K562 (cell line): Measurements from ENCODE around the gene TBC1D1. TPM values are rescaled to one million over a fixed set of nuclear protein-coding genes. Genes with fewer than 3 reads are reported as not detected.

Experiments used
- ATAC-seq: fragments of 200-7000 bp; cut with Tn5 transposase; 3 replicates; pipeline ENCODE4 v1.9.1; 2020; ENCODE audit warnings: moderate library complexity
- BruUV-seq: library from RNA; stranded (reverse); fragments of 400-500 nt; replicated peaks from 2 replicates; lab custom pipeline; 2021; lab: Mats Ljungman, UMichigan
- CTCF ChIA-PET: fragments of 300-600 bp; formaldehyde crosslinking; extraction: SDS; loops from one replicate; lab custom pipeline; 2021; ENCODE audit warnings: low intra/inter-chr PET ratio; lab: Yijun Ruan, JAX
- POLR2A ChIA-PET: fragments of 300-600, 350-650 bp; sonication (Branson Sonifier 250); formaldehyde crosslinking; extraction: SDS; loops from one replicate; lab custom pipeline; 2021; ENCODE audit warnings: antibody characterized with exemption, inconsistent platforms; lab: Yijun Ruan, JAX
- DNase-seq, 4 experiments: peaks; one replicate each; pipeline versions ENCODE4 v3.0.0 to v3.0.0-alpha.2; 2011 to 2018; ENCODE audit warnings: low spot score in 3 of 4, mixed read lengths in 3 of 4; ENCODE audit errors: extremely low read depth in 1 of 4
- FAIRE-seq: peaks from 2 replicates; lab custom pipeline; 2011; peaks lifted over from hg19 to GRCh38; lab: Jason Lieb, UNC
- H2AFZ ChIP-seq: 2 replicates; pipeline ENCODE4 v1.6.0; 2011; ENCODE audit warnings: low read depth, low read length, control low read depth, inconsistent platforms
- H3K27ac ChIP-seq: fragments of 200-600 bp; 3 replicates; pipeline ENCODE4 v1.8.0; 2011; ENCODE audit warnings: low read depth, mild to moderate bottlenecking, control low read depth, inconsistent platforms, low read length, moderate library complexity, mixed read lengths; ENCODE audit errors: extremely low read depth
- H3K27me3 ChIP-seq, 2 experiments: fragments of 300-600 bp in 1 of 2; 2 replicates in 1 of 2; 3 replicates in 1 of 2; pipeline versions ENCODE4 v1.6.0 to v1.8.0; 2011; ENCODE audit warnings: inconsistent platforms in 2 of 2, low read length in 2 of 2, mild to moderate bottlenecking in 1 of 2, mixed read lengths in 1 of 2, moderate library complexity in 1 of 2; ENCODE audit not compliant: control insufficient read depth in 2 of 2, insufficient read depth in 2 of 2
- H3K36me3 ChIP-seq: fragments of 300-600 bp; 3 replicates; pipeline ENCODE4 v1.8.0; 2011; ENCODE audit warnings: mild to moderate bottlenecking, low read length, inconsistent platforms; ENCODE audit not compliant: control insufficient read depth, insufficient read depth
- H3K4me1 ChIP-seq, 2 experiments: fragments of 200-600 bp in 1 of 2; replicated peaks in 1 of 2; 2 replicates in 1 of 2; 3 replicates in 1 of 2; pipeline versions ENCODE4 v1.5.1 to v1.8.0; 2011; ENCODE audit warnings: inconsistent platforms in 2 of 2, low read length in 2 of 2, mild to moderate bottlenecking in 1 of 2, mixed read lengths in 1 of 2, moderate library complexity in 1 of 2; ENCODE audit not compliant: control insufficient read depth in 2 of 2, insufficient read depth in 2 of 2
- H3K4me2 ChIP-seq: 2 replicates; pipeline ENCODE4 v1.6.1; 2011; ENCODE audit warnings: low read length, control low read depth, inconsistent platforms, mixed read lengths; ENCODE audit not compliant: insufficient read depth
- H3K4me3 ChIP-seq: fragments of 200-600 bp; sonication (generic), shearing (Covaris generic); 2 replicates; pipeline ENCODE4 v1.5.1; 2016; ENCODE audit warnings: control low read depth, inconsistent platforms
- H3K79me2 ChIP-seq: fragments of 200-600 bp; 3 replicates; pipeline ENCODE4 v1.8.0; 2011; ENCODE audit warnings: low read length, inconsistent platforms; ENCODE audit not compliant: control insufficient read depth, insufficient read depth
- H3K9ac ChIP-seq, 2 experiments: 2 replicates each; pipeline versions ENCODE4 v1.6.0 to v1.6.1; 2011; ENCODE audit warnings: low read depth in 2 of 2, low read length in 2 of 2, control low read depth in 1 of 2, inconsistent platforms in 1 of 2, mild to moderate bottlenecking in 1 of 2, mixed read lengths in 1 of 2; ENCODE audit not compliant: insufficient read depth in 1 of 2
- H3K9me1 ChIP-seq: one replicate; pipeline ENCODE4 v1.6.0; 2011; ENCODE audit warnings: inconsistent platforms, mild to moderate bottlenecking, low read length, moderate library complexity; ENCODE audit not compliant: control insufficient read depth, insufficient read depth
- H3K9me3 ChIP-seq: replicated peaks from 2 replicates; pipeline ENCODE4 v1.5.1; 2011; ENCODE audit warnings: low read depth, low read length, inconsistent platforms; ENCODE audit not compliant: control insufficient read depth, insufficient read depth
- H4K20me1 ChIP-seq: replicated peaks from 2 replicates; pipeline ENCODE4 v1.6.1; 2011; ENCODE audit warnings: low read length, inconsistent platforms, mixed read lengths; ENCODE audit not compliant: control insufficient read depth, insufficient read depth
- ATF1 ChIP-seq, 2 experiments: fragments of 450-650 bp in 1 of 2; IDR thresholded peaks; 2 replicates each; pipeline ENCODE4 v1.6.1; 2016; ENCODE audit warnings: missing compliant biosample characterization in 1 of 2, missing genetic modification characterization in 1 of 2
- CHCHD3 ChIP-seq: fragments of 250-450 bp; sonication (Bioruptor Pico); IDR thresholded peaks from 2 replicates; pipeline ENCODE4 v2.1.2; 2022; ENCODE audit warnings: mild to moderate bottlenecking
- CREBBP ChIP-seq: IDR thresholded peaks from one replicate; pipeline ENCODE4 v1.6.1; 2012; ENCODE audit warnings: low read depth, mild to moderate bottlenecking, control low read depth, inconsistent platforms, low read length
- FOXO4 ChIP-seq: fragments of 450-650 bp; formaldehyde crosslinking; IDR thresholded peaks from 2 replicates; pipeline ENCODE4 v1.4.0; 2020; ENCODE audit warnings: mild to moderate bottlenecking, moderate library complexity
- HMG20B ChIP-seq: fragments of 250-450 bp; sonication (Bioruptor Pico); IDR thresholded peaks from 2 replicates; pipeline ENCODE4 v1.5.0; 2021; ENCODE audit warnings: mild to moderate bottlenecking
- MCM2 ChIP-seq: fragments of 450-650 bp; IDR thresholded peaks from 2 replicates; pipeline ENCODE4 v1.6.1; 2017; ENCODE audit warnings: low read depth, mild to moderate bottlenecking
- PHF20 ChIP-seq: fragments of 450-650 bp; IDR thresholded peaks from 2 replicates; pipeline ENCODE4 v1.6.1; 2018; ENCODE audit not compliant: partially characterized antibody
- SMC3 ChIP-seq: conservative IDR thresholded peaks from 2 replicates; pipeline ENCODE4 v1.6.1; 2011; ENCODE audit warnings: low read depth, low read length, improper control_type of control experiment; ENCODE audit not compliant: insufficient read depth
- SPI1 ChIP-seq: IDR thresholded peaks from 2 replicates; pipeline ENCODE4 v1.6.1; 2011; ENCODE audit warnings: low read depth, low read length, control low read depth, borderline replicate concordance
- SRF ChIP-seq, 2 experiments: fragments of 250-450, 450-650 bp in 1 of 2; sonication (Bioruptor Pico) in 1 of 2; sonication (generic) in 1 of 2; formaldehyde crosslinking; IDR thresholded peaks; 2 replicates each; pipeline versions ENCODE4 v1.5.0 to v1.5.1; 2020 to 2022; ENCODE audit warnings: mild to moderate bottlenecking in 1 of 2, missing genetic modification reagents in 1 of 2
- YBX1 ChIP-seq: fragments of 450-650 bp; IDR thresholded peaks from 2 replicates; pipeline ENCODE4 v1.7.1; 2016; ENCODE audit warnings: mild to moderate bottlenecking
- ZBTB33 ChIP-seq: sonication (generic); formaldehyde crosslinking; IDR thresholded peaks from 2 replicates; pipeline ENCODE4 v1.8.1; 2023; ENCODE audit warnings: mild to moderate bottlenecking, missing genetic modification reagents
- ZNF165 ChIP-seq: fragments of 250-450 bp; sonication (Bioruptor Pico); IDR thresholded peaks from 2 replicates; pipeline ENCODE4 v1.4.0; 2020; ENCODE audit warnings: borderline replicate concordance
- ZNF384 ChIP-seq: IDR thresholded peaks from 2 replicates; pipeline ENCODE4 v1.6.1; 2012; ENCODE audit warnings: low read depth, low read length, improper control_type of control experiment
- ZNF57 ChIP-seq: fragments of 450-650 bp; formaldehyde crosslinking; IDR thresholded peaks from 2 replicates; pipeline ENCODE4 v1.4.0; 2020; ENCODE audit warnings: mild to moderate bottlenecking, moderate library complexity
- ZNF75A ChIP-seq: fragments of 450-650 bp; formaldehyde crosslinking; IDR thresholded peaks from 2 replicates; pipeline ENCODE4 v1.4.0; 2020; ENCODE audit warnings: mild to moderate bottlenecking
- ZZZ3 ChIP-seq: fragments of 450-650 bp; IDR thresholded peaks from 2 replicates; pipeline ENCODE4 v1.6.1; 2016; ENCODE audit warnings: antibody characterized with exemption, mild to moderate bottlenecking, moderate library complexity
- WGBS: fragments of 100-300 bp; shearing (Covaris generic); methylation state at CpG from one replicate; pipeline ENCODE4 v1.1.6; 2016; ENCODE audit warnings: low coverage, mixed read lengths; ENCODE audit not compliant: insufficient coverage; ENCODE audit errors: missing lambda C conversion rate; 5-methylcytosine and 5-hydroxymethylcytosine counted together
- in situ Hi-C: fragments of 300-500 bp; cut with MboI; formaldehyde crosslinking; loops from 4 replicates; pipeline ENCODE4 v1.15.0; 2018; ENCODE audit warnings: inconsistent platforms, mixed read lengths
- intact Hi-C: fragments of 100-400 bp; cut with micrococcal nuclease; formaldehyde crosslinking; loops from 2 replicates; pipeline ENCODE4 v1.14.2; 2022
- polyA plus RNA-seq, 8 experiments: library from polyadenylated mRNA; depleted of rRNA in 4 of 8; stranded (reverse) in 5 of 8; unstranded in 3 of 8; fragments of >200 nt; fragmentation: Nextera tagmentation in 2 of 8; fragmentation: Illumina TruSeq in 1 of 8; extraction: Ambion mirVana in 2 of 8; extraction: Trizol in 1 of 8; gene quantifications; 2 replicates each; pipeline versions ENCODE4 v1.2.1 to v1.2.3, GENCODE V29; 2011 to 2014; ENCODE audit warnings: inconsistent platforms in 1 of 8, missing spikeins in 1 of 8
- total RNA-seq, 7 experiments: library from RNA; depleted of rRNA in 6 of 7; stranded (reverse); fragments of >200 nt in 6 of 7; fragmentation: Illumina TruSeq in 2 of 7; extraction: Trizol in 2 of 7; gene quantifications; 2 replicates each; pipeline versions ENCODE4 v1.2.1 to v1.2.3, GENCODE V29; 2011 to 2021; ENCODE audit warnings: low replicate concordance in 1 of 7
- TF ChIP-seq, protein P1 (sequence below): conservative IDR thresholded peaks from 2 replicates; pipeline ENCODE4 v1.6.1; 2011; ENCODE audit warnings: low read depth, mild to moderate bottlenecking, low read length; ENCODE audit not compliant: control insufficient read depth
- TF ChIP-seq, protein P2 (sequence below): fragments of 250-450 bp; sonication (Bioruptor Pico); IDR thresholded peaks from 2 replicates; pipeline ENCODE4 v1.8.0; 2022; ENCODE audit warnings: moderate library complexity, mild to moderate bottlenecking, inconsistent platforms

TBC1D1 gene
- total and polyA plus RNA-seq, 9 of the 15 experiments (the other 6 are each of a cell fraction or from before 2014, with no cell fraction given) = 0.59 to 14.2 (median 8.8) TPM

- H3K9me3 ChIP-seq = no peaks in the 10 kb centered on the region
- in situ Hi-C loops = no loop called here
- ATAC-seq = no peak
- H2AFZ ChIP-seq = no peak overlapping the region
- no peaks in the 10 kb centered on the region for H3K36me3 ChIP-seq
- no peaks in the 10 kb centered on the region for H3K79me2 ChIP-seq
- whole genome bisulfite sequencing = 2% methylated on average over 8 of the region's 8 CpGs
- no peaks in the 10 kb centered on the region for H4K20me1 ChIP-seq
- H3K27ac ChIP-seq = no peak overlapping the region
- ChIA-PET CTCF (no interaction called here), POLR2A (no interaction called here)
- H3K9ac ChIP-seq = no peak overlapping the region
- H3K9me1 ChIP-seq = no peaks in the 10 kb centered on the region
- H3K27me3 ChIP-seq = peaks cover 5 to 17% of the 10 kb centered on the region in 2 experiments; a peak in 2 of 5 replicates
- H3K4me2 ChIP-seq = no peak overlapping the region
- intact Hi-C loops = no loop called here
- H3K4me3 ChIP-seq = no peak overlapping the region
- DNase-seq = no peak
- no peak for FAIRE-seq
- BruUV-seq = no TSS peak
- peaks cover 2 to 3% of the 10 kb centered on the region in 2 experiments; a peak in 3 of 5 replicates for H3K4me1 ChIP-seq
- TF ChIP-seq SRF (CRISPR knock-in tag; IDR thresholded peaks at IDR 0.05) (peak in 1 of 2 experiments; percentile 62; a peak in 1 of 4 replicates), CREBBP (no peak), ZZZ3 (no peak), MCM2 (no peak), ATF1 (CRISPR knock-in tag; IDR thresholded peaks at IDR 0.05) (no peak), ATF1 (tag; IDR thresholded peaks at IDR 0.05) (no peak), ZNF384 (no peak), CHCHD3 (CRISPR knock-in tag) (no peak), SPI1 (peak; percentile 63; the same call in 1 of the 2 replicates), SMC3 (no peak), ZBTB33 (no peak), ZNF57 (CRISPR knock-in tag) (no peak), ZNF165 (CRISPR knock-in tag) (no peak), ZNF75A (no peak), PHF20 (no peak), HMG20B (CRISPR knock-in tag) (no peak), FOXO4 (no peak), YBX1 (no peak)
- TF ChIP-seq, protein P1, sequence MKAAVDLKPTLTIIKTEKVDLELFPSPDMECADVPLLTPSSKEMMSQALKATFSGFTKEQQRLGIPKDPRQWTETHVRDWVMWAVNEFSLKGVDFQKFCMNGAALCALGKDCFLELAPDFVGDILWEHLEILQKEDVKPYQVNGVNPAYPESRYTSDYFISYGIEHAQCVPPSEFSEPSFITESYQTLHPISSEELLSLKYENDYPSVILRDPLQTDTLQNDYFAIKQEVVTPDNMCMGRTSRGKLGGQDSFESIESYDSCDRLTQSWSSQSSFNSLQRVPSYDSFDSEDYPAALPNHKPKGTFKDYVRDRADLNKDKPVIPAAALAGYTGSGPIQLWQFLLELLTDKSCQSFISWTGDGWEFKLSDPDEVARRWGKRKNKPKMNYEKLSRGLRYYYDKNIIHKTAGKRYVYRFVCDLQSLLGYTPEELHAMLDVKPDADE = no peak
- TF ChIP-seq, protein P2, sequence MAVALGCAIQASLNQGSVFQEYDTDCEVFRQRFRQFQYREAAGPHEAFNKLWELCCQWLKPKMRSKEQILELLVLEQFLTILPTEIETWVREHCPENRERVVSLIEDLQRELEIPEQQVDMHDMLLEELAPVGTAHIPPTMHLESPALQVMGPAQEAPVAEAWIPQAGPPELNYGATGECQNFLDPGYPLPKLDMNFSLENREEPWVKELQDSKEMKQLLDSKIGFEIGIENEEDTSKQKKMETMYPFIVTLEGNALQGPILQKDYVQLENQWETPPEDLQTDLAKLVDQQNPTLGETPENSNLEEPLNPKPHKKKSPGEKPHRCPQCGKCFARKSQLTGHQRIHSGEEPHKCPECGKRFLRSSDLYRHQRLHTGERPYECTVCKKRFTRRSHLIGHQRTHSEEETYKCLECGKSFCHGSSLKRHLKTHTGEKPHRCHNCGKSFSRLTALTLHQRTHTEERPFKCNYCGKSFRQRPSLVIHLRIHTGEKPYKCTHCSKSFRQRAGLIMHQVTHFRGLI (CRISPR knock-in tag) = no peak
Measured at GRCh38 chr4:37885496-37885895, 5.4 kb upstream of the TBC1D1 start.
